Subcutaneous abdominal adipose tissue (tissue), 5 donors: ENCODE results near the gene TIFAB.

ENCODE experiments used
- H3K27ac ChIP-seq: one replicate; pipeline ENCODE4 v1.7.0; 2013; ENCODE audit warnings: low read depth, mild to moderate bottlenecking, inconsistent platforms, low read length, moderate library complexity
- H3K27me3 ChIP-seq, 5 donors: one replicate each; pipeline ENCODE4 v1.7.0; 2013; ENCODE audit warnings: low read length in 5 of 5, inconsistent platforms in 1 of 5; ENCODE audit not compliant: control insufficient read depth in 5 of 5, insufficient read depth in 4 of 5
- H3K36me3 ChIP-seq, 5 donors: one replicate each; pipeline ENCODE4 v1.7.0; 2013; ENCODE audit warnings: low read length in 5 of 5; ENCODE audit not compliant: control insufficient read depth in 5 of 5, insufficient read depth in 5 of 5
- H3K4me1 ChIP-seq, 5 donors: one replicate each; pipeline ENCODE4 v1.7.0; 2013; ENCODE audit warnings: low read length in 5 of 5, mild to moderate bottlenecking in 3 of 5, moderate library complexity in 1 of 5; ENCODE audit not compliant: control insufficient read depth in 5 of 5, insufficient read depth in 5 of 5
- H3K4me3 ChIP-seq, 5 donors: one replicate each; pipeline ENCODE4 v1.7.0; 2013; ENCODE audit warnings: low read length in 5 of 5, low read depth in 1 of 5
- H3K9ac ChIP-seq, 5 donors: one replicate each; pipeline ENCODE4 v1.7.0; 2013; ENCODE audit warnings: low read length in 5 of 5, mild to moderate bottlenecking in 4 of 5, moderate library complexity in 3 of 5
- H3K9me3 ChIP-seq, 5 donors: one replicate each; pipeline ENCODE4 v1.7.0; 2013; ENCODE audit warnings: low read length in 5 of 5; ENCODE audit not compliant: control insufficient read depth in 5 of 5
- donor health status: healthy.
- donor health status: healthy.
- donor health status: healthy.
- donor health status: healthy.
- donor health status: healthy.

TIFAB gene

DNA sequence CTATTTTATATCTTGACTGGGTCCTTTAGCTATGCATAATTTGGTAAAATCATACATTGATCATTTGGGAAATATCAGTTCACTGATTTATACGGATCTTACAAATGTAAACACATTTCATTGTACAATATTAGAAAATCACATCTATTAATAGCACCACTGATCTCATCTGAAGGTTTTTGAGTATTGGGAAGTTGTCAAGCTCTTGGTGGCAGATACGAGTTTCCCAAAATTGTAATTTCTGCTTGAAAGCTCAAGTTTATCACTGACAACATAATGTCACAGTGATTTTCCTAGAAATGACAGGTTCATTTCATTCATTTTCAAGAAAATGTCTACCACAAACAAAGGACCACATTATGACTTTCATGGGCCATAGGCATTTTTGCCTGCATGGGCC lies 50.1 kb downstream of the TIFAB start:
- H3K27me3 ChIP-seq = no peaks in the 10 kb centered on the region
- no peaks in the 10 kb centered on the region for H3K36me3 ChIP-seq

DNA sequence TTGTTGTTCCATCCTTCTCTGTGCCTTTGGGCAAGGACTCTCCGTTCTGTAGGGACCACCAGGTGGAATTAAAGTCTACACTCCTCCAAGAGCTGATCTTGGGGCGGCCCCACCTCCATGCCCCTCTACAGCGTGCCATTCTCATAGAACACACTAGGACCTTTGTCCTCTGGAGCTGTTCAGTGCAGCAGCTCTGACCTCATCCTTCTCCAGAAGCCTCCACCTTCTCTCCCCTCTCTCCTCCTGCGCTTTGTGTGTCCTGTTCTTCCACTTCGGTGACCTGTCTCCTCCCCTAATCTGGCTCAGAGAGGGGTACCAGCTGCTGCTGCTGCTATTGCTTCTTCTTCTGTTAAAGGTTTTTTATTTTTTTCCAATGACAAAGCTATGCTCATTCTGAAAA lies 51.3 kb downstream of the TIFAB start:
- Histone ChIP-seq H3K27ac (no peak overlapping the region), H3K4me1 (peaks cover 4 to 41% (median 33%) of the 10 kb centered on the region in 5 donors), H3K36me3 (no peaks in the 10 kb centered on the region), H3K27me3 (no peaks in the 10 kb centered on the region), H3K9ac (no peak overlapping the region), H3K9me3 (peaks cover 0 to 4% (median 0%) of the 10 kb centered on the region in 5 donors), H3K4me3 (no peak overlapping the region)

More for the DNA sequence above, 50.1 kb downstream of the TIFAB start:
- Histone ChIP-seq H3K4me1 (peaks cover 4 to 30% (median 21%) of the 10 kb centered on the region in 5 donors), H3K9me3 (peaks cover 0 to 4% (median 0%) of the 10 kb centered on the region in 5 donors), H3K9ac (no peak overlapping the region), H3K4me3 (no peak overlapping the region), H3K27ac (no peak overlapping the region)

DNA sequence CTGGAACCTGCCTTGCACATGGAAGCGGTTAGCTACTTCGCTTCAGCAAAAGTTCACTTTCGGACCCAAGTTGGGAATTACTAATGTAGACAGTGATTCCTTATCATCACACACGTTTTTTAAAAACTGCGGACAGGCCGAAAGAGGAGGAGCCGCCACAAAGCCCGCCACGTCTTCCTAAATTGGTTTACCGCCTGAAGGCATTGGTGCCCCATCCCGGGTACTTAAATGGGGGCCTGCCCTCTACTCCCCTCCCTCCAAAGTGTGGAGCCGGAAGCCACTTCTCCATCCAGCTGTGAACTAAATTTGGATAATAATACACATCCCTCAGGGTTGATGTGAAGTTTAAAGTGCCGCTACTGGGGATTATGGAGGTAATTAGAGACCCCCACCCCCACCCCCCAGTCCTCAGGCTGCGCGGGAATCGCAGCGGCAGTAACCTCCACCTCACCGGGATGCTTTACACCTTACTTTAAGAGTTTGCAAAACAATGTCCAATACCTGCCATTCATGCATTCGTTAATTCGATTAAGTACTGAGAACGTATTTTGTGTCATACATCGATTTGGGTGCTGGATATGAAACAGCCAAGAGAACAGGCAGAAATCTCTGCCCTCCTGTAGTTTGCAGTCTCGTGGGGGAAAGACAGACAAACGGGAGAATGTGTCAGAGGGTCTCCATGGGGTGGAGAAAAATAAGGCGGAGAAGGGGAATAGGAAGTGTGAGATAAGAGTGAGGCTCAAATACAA lies 52.2 kb downstream of the TIFAB start:
- Histone ChIP-seq H3K27ac (peak overlapping the region; percentile 81), H3K4me3 (peak overlapping the region; percentile 78 to 92 (median 88)), H3K9ac (peak overlapping the region; percentile 56 to 98 (median 93)), H3K4me1 (peaks cover 4 to 50% (median 42%) of the 10 kb centered on the region in 5 donors), H3K27me3 (no peaks in the 10 kb centered on the region), H3K36me3 (no peaks in the 10 kb centered on the region), H3K9me3 (peaks cover 0 to 1% (median 0%) of the 10 kb centered on the region in 5 donors)

DNA sequence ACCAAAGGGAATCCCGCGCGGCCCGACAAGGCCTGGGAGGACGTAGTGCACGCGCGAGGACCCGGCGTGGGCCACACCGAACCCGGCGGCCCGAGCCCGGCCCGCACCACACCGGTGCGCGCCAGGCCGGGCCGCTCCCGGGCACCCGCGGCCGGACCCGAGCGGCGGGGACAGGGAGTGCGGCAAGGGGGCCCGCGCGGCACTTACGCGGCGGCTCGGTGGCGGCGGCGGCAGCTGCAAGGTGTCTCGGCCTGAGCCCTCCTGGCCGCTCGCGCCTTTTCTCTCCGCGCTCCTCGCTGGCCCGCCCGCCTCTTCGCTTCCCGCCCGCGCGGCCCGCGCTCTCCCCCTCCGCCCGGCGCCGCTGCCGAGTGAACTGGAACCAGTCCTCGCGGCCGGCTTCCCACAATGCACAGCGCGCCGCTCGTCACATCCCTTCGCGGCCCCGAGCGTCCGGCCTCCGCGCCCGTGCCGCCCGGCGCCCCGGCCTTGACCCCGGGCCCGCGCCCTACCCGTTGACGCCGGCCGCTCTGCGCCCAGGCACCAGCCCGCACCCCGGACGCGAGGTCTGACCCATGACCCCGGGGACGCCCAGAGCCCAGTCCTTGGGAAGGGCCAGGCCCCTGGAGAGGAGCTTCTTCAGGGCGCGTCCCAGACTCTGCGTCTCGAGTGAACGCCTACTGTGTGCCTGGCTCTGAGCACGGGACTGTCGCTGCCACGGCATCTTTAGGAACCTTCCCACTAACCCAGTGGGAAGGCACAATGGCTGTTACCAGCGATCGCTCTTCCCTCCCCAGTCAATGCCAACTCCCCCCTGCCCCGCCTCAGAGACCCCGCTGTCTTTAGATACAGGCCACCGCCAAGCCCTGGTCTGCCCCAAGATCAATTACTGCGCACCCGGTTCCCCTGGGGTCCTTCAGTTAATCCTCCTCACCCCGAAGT lies 53.0 kb downstream of the TIFAB start, which contains the start of gene MACROH2A1:
TSS of gene MACROH2A1 (minus strand) at position 377 of the 939 bp plus-strand sequence. CDS start 10,138 bp downstream, outside the sequence.
- Histone ChIP-seq H3K9ac (peak within 1 kb of the TSS; percentile 66 to 98 (median 95)), H3K4me3 (peak within 1 kb of the TSS; percentile 78 to 92 (median 88)), H3K36me3 (no peaks in the 10 kb centered on the region), H3K4me1 (peaks cover 4 to 57% (median 48%) of the 10 kb centered on the region in 5 donors), H3K27ac (peak within 1 kb of the TSS; percentile 81), H3K9me3 (no peaks in the 10 kb centered on the region), H3K27me3 (no peaks in the 10 kb centered on the region)

DNA sequence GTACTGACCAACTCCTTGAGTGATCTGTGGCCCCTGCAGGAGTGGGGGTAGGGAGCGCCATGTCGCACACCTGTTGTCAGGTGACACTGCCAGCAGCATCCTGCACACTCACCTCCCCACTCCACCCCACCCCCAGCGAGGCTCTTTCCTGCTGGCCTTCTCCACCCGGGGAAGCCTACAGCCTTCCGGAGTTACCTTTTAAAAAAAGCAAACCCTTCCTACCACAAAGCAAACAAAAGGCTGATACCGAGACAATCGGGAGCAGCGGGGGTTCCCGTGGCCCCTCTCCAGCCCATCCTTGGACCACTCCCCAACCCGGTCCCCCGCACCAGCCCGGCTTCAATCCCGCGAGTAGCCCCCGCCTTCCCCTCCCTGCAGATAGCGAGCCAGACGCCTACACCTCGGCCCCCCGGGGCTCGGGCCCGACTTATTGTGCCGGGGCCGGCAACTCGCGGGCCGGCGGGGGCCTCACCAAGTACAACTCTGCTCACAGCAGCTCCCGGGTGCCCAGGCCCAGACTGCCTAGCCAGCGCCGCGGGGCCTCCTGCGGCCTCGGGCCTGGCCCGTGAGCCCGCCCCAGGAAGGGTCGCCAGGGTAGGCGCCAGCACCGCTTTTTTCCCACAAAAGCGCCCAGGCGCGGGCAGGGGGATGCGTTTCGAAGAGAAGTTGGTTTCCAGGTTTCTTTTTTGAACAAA lies 53.8 kb downstream of the TIFAB start:
- H3K4me3 ChIP-seq = peak overlapping the region; percentile 62 to 90 (median 84)
- H3K9ac ChIP-seq = peak overlapping the region; percentile 66 to 98 (median 93)
- no peaks in the 10 kb centered on the region for H3K36me3 ChIP-seq
- peak overlapping the region; percentile 81 for H3K27ac ChIP-seq
- H3K9me3 ChIP-seq = no peaks in the 10 kb centered on the region
- H3K4me1 ChIP-seq = peaks cover 4 to 64% (median 54%) of the 10 kb centered on the region in 5 donors
- H3K27me3 ChIP-seq = no peaks in the 10 kb centered on the region
